Measurements from ENCODE around the gene CCNK.

CCNK gene

GRCh38 chr14:99467336-99468078 lies 13.7 kb upstream of the CCNK start:
- no peak for DNase-seq

- DNase-seq = no peak
Measured at GRCh38 chr14:99468081-99468480, 13.1 kb upstream of the CCNK start.

GRCh38 chr14:99468836-99469592 lies 12.2 kb upstream of the CCNK start:
- DNase-seq = peak; percentile 8

- DNase-seq = no peak
Measured at GRCh38 chr14:99471731-99472130, 9.5 kb upstream of the CCNK start.

- DNase-seq = no peak
Measured at GRCh38 chr14:99472937-99473336, 8.3 kb upstream of the CCNK start.

- no peak for DNase-seq
Measured at GRCh38 chr14:99473458-99473857, 7.8 kb upstream of the CCNK start.

- peak; percentile 8 for DNase-seq
Measured at GRCh38 chr14:99475179-99475578, 6.0 kb upstream of the CCNK start.

- DNase-seq = peak; percentile 13
Measured at GRCh38 chr14:99475660-99476059, 5.5 kb upstream of the CCNK start.

- peak; percentile 15 for DNase-seq
Measured at GRCh38 chr14:99476864-99477263, 4.3 kb upstream of the CCNK start.

GRCh38 chr14:99478128-99478527 lies 3.1 kb upstream of the CCNK start:
- DNase-seq = no peak

- peak; percentile 7 for DNase-seq
Measured at GRCh38 chr14:99479160-99479905, 1.9 kb upstream of the CCNK start.

- peak; percentile 42 for DNase-seq
Measured at GRCh38 chr14:99479906-99480869, 1.0 kb upstream of the CCNK start, which contains the start of gene SETD3. Gene SETD3, minus strand, starts transcription at chr14:99480859. Its CDS starts 15,054 bp downstream, at chr14:99465805.

- DNase-seq = peak; percentile 37
Measured at GRCh38 chr14:99481745-99482099, 513 bp downstream of the CCNK start.

- DNase-seq = no peak
Measured at GRCh38 chr14:99484106-99484505, 2.9 kb downstream of the CCNK start.

GRCh38 chr14:99497341-99497740 lies 16.1 kb downstream of the CCNK start:
- no peak for DNase-seq

- no peak for DNase-seq
Measured at GRCh38 chr14:99497894-99498293, 16.7 kb downstream of the CCNK start.

GRCh38 chr14:99502989-99503421 lies 21.8 kb downstream of the CCNK start:
- DNase-seq = no peak

- no peak for DNase-seq
Measured at GRCh38 chr14:99503848-99504453, 22.7 kb downstream of the CCNK start.

- DNase-seq = no peak
Measured at GRCh38 chr14:99505089-99505488, 23.9 kb downstream of the CCNK start.

GRCh38 chr14:99506276-99506675 lies 25.1 kb downstream of the CCNK start:
- no peak for DNase-seq

- no peak for DNase-seq
Measured at GRCh38 chr14:99507860-99508640, 26.8 kb downstream of the CCNK start.

Data from fibroblast of upper back skin (primary cell).